Stimulated activated CD8-positive, alpha-beta memory T cell treated with anti-CD3 and anti-CD28 coated beads, Interleukin-4, amount 100 ng/mL, for 4 hours (primary cell): ENCODE results near the gene ACACA.
"Not testable (repeated sequence)": the region's sequence is repeated elsewhere in the genome, so short reads cannot be mapped to it uniquely, and the experiment has no call there.

ENCODE experiments used
- DNase-seq, 2 donors: peaks; one replicate each; pipeline ENCODE4 v3.0.0-alpha.2; 2020; ENCODE audit warnings: low read depth in 2 of 2, low spot score in 1 of 2

Gene ACACA

DNA sequence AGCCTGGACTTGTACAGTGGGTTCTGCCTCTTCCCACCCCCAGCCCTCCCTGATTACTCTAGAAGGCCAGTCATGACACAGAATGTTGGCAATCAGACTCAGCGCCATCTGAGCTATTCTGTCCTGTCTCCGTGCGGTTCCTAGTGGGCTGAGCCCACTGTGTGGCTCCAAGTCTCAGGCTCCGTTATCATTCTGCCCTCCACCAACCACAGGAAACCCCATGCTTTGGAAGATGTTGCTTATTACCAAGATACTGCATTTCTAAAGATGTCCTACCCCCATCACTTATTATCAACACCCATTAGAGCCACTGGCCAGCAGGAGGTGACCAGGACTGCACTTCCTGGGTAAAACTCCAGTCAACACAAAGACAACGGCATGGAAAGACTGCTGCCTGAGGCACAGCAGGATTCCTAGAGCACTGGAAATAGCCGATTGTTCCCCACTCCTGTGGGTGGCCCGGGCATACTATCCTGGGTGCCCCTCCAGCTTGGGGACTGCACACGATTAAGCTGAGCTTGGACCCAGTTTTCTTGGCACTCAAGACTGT lies 324.2 kb downstream of the ACACA start:
- no peak for DNase-seq

DNA sequence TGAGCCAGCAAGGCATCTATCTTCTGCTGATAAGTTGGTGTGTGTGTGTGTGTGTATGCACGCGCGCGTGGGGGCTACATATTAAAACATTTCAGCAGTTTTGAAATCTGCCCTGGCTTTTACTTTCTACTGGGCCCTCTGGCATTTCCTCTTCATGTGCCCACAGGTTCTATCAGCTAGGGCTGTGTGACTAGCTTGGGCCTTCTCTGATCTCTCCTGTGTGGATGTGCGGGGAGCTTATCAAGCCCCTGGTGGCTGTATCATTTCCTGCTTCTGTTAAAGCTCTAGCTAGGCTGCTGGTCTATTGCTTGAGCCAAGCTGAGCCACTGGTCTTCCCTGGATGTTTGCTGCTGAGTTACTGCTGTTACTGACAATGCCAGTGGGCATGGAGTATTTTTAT lies 325.3 kb downstream of the ACACA start:
- no peak for DNase-seq

GRCh38 chr17:37079735-37080134 lies 326.9 kb downstream of the ACACA start:
- no peak for DNase-seq

GRCh38 chr17:37079065-37079708 lies 327.4 kb downstream of the ACACA start:
- DNase-seq: no peak

DNA sequence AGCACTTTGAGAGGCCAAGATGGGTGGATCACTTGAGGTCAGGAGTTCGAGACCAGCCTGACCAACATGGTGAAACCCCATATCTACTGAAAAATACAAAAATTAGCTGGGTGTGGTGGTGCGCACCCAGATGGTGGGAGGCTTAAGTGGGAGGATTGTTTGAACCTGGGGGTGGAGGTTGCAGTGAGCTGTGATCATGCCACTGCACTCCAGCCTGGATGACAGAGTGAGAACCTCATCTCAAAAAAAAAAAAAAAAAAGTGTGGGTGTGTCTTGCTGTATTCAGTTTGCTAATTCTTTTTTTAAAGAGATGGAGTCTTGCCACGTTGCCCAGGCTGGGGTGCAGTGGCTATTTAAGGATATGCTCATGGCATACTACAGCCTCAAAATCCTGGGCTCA lies 333.2 kb downstream of the ACACA start:
- not testable (repeated sequence) for DNase-seq

- no peak for DNase-seq
Measured at GRCh38 chr17:37069087-37069486, 337.5 kb downstream of the ACACA start.

GRCh38 chr17:37068266-37068665 lies 338.4 kb downstream of the ACACA start:
- no peak for DNase-seq

GRCh38 chr17:37067555-37068111 lies 339.0 kb downstream of the ACACA start:
- DNase-seq: no peak

DNA sequence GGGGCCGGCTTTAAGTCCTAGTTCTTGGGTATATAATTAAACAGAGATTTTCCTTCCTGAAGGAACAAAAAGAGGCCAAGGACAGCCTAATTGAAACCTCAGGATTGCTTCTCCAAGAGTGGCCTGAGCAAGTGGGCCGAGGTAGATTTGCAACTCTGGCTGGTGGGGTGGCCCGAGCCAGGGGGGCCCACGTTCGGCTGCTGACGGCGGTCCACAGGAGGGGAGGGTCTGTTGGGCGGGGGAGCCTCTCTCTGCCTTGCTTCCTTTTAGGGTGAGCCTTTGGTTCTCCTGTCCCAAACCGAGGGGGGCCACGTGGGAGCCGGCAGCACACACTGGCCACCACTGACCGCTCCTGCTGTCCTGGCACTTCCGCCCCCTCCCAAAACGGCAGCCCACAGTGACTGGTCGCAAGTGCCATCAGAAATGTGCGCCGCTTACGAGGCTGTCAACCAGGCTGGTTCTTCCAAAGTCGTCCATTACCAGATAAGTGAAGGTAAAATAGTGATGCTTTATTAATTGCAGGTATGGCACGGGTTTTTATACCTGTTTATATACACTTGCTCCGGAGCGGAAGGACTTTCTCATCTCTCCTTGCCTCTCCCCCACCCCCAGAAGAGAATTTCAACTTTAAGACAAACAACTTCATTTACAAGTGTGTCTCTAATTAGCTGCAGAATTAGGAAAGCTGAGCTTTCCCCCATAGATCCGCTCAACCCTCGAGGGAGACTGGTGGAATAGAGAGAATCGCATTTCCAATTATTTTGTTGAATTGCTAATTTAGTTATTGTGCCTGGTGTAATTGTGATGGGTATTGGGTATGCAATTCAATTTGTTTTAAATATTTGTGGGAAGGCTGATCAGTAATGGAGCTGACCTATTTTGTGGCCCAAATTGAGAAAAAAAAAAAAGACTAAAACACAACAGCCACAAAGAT lies 340.0 kb downstream of the ACACA start:
- DNase-seq: no peak

DNA sequence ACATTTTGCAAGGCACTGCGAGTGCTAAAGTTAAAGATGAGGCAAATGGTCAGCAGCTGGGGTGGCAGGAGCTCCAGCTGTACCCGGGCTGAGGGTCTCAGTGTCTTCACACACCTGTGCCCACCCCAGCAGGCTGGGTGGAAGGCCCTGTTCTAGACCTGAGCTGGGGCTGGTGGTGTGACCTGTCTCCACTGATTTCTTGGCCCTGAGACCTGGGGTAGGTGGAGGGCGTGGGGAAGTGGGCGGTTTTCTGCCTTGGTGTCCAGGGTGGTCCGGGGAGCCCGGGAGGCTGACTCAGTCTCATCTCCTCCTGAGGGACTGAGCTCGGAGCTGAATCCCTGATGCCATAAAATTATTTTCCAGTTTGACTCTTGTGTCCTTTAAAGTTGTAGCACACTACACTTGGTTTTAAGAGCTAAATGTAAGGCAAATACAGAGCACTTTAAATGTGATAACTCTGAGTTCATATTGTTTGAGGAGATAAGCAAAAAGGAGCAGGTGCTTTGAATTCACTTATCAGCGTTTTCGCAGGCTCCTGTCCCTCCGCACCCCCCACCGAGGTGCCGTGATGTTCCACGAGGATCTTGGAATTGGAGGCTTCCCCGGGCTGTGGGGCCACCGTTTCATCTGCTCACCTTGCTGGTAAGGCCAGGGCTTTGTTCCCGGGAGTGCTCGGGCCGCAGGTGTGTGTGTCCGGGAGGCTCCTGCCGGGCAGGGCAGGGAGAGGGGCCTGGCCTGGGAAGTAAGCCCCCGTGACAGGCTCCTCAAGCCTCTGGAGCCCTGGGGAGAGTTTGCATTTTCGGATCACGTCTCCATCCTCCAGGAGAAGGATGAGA lies 340.9 kb downstream of the ACACA start:
- no peak for DNase-seq

DNA sequence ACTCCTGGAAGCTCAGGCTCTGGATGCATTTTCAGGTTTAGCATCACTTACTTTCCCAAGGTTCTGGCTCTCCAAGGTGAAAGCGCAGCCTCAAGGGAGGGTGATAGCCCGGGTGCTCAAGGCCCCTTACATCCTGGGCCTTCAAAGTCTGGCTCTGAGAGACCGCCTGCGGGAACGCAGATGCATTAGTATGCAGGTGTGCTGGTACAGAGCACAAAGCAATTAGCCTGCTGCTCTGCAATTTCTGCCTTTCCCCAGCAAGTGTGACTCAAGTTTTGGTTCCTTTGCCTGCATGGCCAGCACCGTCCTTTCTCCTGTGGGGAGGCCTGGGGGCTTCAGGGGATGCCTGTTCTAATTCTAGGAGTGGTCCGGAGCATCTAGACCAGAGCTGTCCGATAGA lies 341.7 kb downstream of the ACACA start:
- DNase-seq: no peak

DNA sequence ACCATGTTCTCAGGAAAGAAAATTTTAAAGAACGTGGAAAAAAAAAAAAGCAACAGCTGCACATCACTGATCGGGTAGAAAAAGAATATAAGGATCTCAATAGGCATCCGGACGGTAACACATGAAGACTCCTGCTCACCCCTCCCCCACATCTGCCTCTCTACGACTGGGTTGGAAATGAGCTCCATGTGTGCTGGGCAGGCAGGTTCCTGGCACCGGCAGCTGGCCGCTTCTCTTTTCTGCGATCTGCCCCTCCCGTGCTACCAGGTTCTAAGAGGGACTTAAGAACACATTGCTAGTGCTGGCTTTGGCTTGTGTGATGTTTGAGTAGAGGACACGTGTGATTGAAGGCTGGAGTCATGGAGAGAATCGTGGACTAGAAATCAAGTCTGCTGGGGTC lies 342.4 kb downstream of the ACACA start:
- no peak for DNase-seq

DNA sequence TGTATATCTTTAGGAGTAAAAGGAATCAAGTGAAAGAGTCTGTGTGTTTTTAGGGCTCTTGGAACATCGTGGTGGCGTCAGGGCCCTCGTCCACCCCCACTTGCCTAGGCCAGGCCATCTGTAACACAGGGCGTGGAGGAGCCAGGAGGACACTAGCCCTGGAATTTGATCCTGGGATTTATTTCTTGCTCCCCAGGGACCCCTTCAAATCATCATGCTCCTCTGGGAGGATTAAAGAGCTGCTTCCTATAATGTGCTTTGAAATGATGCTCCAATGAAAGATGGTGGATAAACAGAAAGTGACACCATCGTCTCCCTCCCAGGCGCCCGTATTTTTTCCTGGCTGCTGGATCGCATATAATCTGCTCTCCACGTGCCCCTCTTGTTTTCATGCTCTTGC lies 344.6 kb downstream of the ACACA start:
- DNase-seq: no peak

- no peak for DNase-seq
Measured at GRCh38 chr17:37060928-37061327, 345.7 kb downstream of the ACACA start.

GRCh38 chr17:37060094-37060493 lies 346.5 kb downstream of the ACACA start:
- no peak for DNase-seq

DNA sequence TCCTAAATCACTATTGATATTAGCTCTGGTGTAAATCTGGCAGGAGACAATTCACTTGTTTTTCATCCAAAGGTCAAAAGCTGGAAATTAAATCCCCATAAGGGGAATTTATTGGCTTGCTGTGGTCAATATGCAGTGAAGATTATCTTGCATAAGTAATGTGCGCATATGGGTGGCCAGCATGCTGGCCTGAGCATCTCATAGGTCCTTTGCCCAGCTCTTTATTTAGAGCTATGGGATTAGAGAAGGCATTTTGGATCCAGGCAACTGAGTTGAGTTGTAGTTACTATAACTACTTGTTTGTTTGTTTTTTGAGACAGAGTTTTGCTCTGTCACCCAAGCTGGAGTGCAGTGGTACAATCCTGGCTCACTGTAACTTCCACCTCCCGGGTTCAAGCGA lies 347.1 kb downstream of the ACACA start:
- no peak for DNase-seq

- DNase-seq: no peak
Measured at GRCh38 chr17:37056622-37057021, 350.0 kb downstream of the ACACA start.

DNA sequence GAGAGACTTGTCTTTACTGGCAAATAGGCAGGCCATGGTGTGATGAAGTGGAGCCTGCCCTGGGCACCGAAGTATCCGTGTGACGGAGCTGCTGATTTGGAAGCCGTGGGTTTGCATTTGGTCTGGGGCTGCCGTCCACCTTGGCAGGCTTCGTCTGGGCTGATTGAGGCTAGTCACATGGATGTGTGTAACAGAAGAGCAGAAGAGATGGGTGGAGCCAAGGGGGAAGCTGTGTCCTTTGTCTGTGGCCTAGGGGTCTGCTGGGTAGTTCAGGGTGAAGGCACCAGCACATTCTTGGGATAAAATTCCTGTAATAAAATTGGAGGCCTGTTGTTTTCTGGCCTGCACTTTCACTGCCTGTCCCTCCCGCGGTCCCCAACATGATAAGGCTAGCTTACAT lies 351.7 kb downstream of the ACACA start:
- DNase-seq: no peak

DNA sequence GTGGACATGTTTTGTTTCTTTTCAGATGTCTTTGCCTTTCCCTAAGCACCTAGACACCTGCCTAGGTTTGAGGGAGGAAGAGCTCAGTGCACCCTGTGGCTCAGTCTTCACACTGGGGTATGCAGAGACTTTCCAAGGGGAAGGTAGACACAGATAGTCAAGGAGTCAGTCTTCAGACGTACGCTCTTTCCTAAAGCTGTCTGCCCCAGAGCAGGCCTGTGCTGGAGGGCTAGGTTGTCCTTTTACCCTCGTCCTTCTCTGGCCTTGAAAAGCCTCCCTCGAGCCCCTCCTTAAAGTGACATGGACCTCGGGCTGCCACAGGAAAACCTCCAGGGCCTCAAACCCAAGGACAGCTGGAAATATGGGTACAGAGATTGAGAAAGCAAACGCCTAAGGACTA lies 354.2 kb downstream of the ACACA start:
- DNase-seq: no peak

DNA sequence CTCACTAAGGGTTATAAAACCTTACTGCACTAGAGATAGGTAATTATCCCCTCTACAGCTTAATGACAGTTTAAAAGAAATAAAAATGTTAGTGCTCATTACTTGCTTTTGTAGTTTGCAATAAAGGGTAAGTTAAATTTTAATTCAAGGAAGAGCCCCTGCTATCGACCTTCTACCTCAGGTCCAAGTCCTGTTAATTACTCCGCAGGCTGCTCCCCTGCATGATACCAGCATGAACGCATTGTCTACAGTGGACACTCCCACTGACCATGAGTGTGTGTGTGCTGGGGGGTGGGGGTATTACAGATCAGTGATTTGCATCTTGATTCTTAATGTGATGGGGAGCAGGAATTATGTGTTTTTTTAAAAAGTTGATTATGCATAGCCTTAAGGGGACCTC lies 354.8 kb downstream of the ACACA start:
- no peak for DNase-seq

GRCh38 chr17:37051381-37051780 lies 355.3 kb downstream of the ACACA start:
- DNase-seq: no peak
